OCI-LY3 (cell line): Measurements from ENCODE around the gene NIPSNAP3A.

Experiments
- H2AFZ ChIP-seq: fragments of 200-600, 300-600 bp; shearing (Covaris generic); 2 replicates; pipeline ENCODE4 v1.6.0; 2014; ENCODE audit warnings: antibody characterized with exemption, low read depth, low read length
- H3K27ac ChIP-seq: fragments of 200-600, 300-600 bp; sonication (generic); 2 replicates; pipeline ENCODE4 v1.5.1; 2014; ENCODE audit warnings: mild to moderate bottlenecking, low read length, moderate library complexity, mixed read lengths
- H3K27me3 ChIP-seq: fragments of 200-600, 300-600 bp; sonication (generic); 2 replicates; pipeline ENCODE4 v1.6.1; 2014; ENCODE audit warnings: low read depth, low read length, mixed read lengths
- H3K36me3 ChIP-seq: fragments of 200-600, 300-600 bp; sonication (generic); replicated peaks from 2 replicates; pipeline ENCODE3; 2014; ENCODE audit warnings: low read depth, low read length, mixed read lengths
- H3K4me1 ChIP-seq: fragments of 300-600, 200-600 bp; sonication (generic); 2 replicates; pipeline ENCODE4 v1.6.1; 2014; ENCODE audit warnings: low read length, mixed read lengths
- H3K4me2 ChIP-seq: fragments of 200-600, 300-600 bp; sonication (generic); 2 replicates; pipeline ENCODE4 v1.6.1; 2014; ENCODE audit warnings: low read length, mixed read lengths
- H3K4me3 ChIP-seq: fragments of 300-600, 200-600 bp; sonication (generic); 2 replicates; pipeline ENCODE4 v1.5.1; 2014; ENCODE audit warnings: antibody characterized with exemption, mild to moderate bottlenecking, low read length, moderate library complexity
- H3K79me2 ChIP-seq: fragments of 300-600, 200-600 bp; shearing (Covaris generic); 2 replicates; pipeline ENCODE4 v1.6.1; 2014; ENCODE audit warnings: mild to moderate bottlenecking, low read length, mixed read lengths
- H3K9ac ChIP-seq: fragments of 300-600, 200-600 bp; shearing (Covaris generic); 2 replicates; pipeline ENCODE4 v1.6.0; 2014; ENCODE audit warnings: mild to moderate bottlenecking, low read length, moderate library complexity
- H3K9me3 ChIP-seq: fragments of 200-600, 300-600 bp; shearing (Covaris generic); 2 replicates; pipeline ENCODE4 v1.6.1; 2014; ENCODE audit warnings: low read length, mixed read lengths; ENCODE audit not compliant: insufficient read depth
- H4K20me1 ChIP-seq: fragments of 200-600, 300-600 bp; sonication (generic); 2 replicates; pipeline ENCODE4 v1.6.1; 2016; ENCODE audit warnings: low read length, mixed read lengths; ENCODE audit not compliant: insufficient read depth
- EZH2phosphoT487 ChIP-seq: fragments of 200-600 bp; shearing (Covaris generic); IDR thresholded peaks from 2 replicates; pipeline ENCODE4 v1.6.1; 2018; ENCODE audit warnings: antibody characterized with exemption, mixed run types, low read depth
- TF ChIP-seq, protein P1 (sequence below): fragments of 200-600, 300-600 bp; sonication (generic); IDR thresholded peaks from 2 replicates; pipeline ENCODE4 v1.5.1; 2014; ENCODE audit warnings: antibody characterized with exemption, low read length, low read depth

NIPSNAP3A gene

DNA sequence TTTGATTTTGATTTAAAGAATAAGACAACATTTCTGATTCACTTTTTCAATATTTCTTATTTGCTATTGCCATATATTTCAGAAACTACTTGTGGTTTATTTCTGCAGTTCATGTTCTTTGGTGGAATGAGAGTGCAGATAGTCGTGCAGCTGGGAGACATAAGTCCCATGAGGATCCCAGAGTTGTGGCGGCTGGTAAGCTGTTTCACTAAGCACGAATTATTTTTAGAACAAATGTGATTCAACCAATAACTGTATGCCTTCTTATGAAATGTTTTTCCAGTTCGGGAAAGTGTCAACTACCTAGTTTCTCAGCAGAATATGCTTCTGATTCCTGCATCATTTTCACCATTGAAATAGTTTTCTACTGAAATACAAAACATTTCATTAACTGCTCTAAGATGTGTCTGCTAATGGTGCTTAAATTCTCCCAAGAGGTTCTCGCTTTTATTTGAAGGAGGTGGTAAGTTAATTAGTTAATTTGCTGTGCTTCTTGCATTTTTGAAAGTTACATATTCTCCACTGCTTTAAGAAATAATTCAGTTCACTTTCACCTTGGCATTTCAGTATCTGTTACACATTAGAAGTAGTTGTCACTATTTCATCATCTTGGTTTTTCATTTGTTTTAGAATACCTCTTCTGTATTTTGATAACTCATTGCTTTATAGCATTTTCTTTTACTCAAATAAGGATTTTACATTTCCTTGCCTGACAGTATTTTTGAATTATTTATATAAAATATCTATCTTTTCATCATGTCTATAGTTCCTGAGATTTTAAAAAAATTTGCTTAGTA, 25.4 kb downstream of the NIPSNAP3A start:
- TF ChIP-seq, protein P1, sequence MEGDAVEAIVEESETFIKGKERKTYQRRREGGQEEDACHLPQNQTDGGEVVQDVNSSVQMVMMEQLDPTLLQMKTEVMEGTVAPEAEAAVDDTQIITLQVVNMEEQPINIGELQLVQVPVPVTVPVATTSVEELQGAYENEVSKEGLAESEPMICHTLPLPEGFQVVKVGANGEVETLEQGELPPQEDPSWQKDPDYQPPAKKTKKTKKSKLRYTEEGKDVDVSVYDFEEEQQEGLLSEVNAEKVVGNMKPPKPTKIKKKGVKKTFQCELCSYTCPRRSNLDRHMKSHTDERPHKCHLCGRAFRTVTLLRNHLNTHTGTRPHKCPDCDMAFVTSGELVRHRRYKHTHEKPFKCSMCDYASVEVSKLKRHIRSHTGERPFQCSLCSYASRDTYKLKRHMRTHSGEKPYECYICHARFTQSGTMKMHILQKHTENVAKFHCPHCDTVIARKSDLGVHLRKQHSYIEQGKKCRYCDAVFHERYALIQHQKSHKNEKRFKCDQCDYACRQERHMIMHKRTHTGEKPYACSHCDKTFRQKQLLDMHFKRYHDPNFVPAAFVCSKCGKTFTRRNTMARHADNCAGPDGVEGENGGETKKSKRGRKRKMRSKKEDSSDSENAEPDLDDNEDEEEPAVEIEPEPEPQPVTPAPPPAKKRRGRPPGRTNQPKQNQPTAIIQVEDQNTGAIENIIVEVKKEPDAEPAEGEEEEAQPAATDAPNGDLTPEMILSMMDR, result no peak
- no peak for TF ChIP-seq EZH2phosphoT487
- H3K4me1 ChIP-seq, result peaks cover 67% of the 10 kb centered on the region
- peak overlapping the region; percentile 21 for H3K9ac ChIP-seq
- H3K27ac ChIP-seq, result peak overlapping the region; percentile 56
- peaks cover 3% of the 10 kb centered on the region for H3K36me3 ChIP-seq
- peak overlapping the region; percentile 7; the same call in 1 of the 2 replicates for H2AFZ ChIP-seq
- no peaks in the 10 kb centered on the region for H4K20me1 ChIP-seq
- H3K79me2 ChIP-seq, result no peaks in the 10 kb centered on the region
- peak overlapping the region; percentile 51 for H3K4me3 ChIP-seq
- H3K9me3 ChIP-seq, result no peaks in the 10 kb centered on the region
- H3K4me2 ChIP-seq, result peak overlapping the region; percentile 68
- no peaks in the 10 kb centered on the region for H3K27me3 ChIP-seq

DNA sequence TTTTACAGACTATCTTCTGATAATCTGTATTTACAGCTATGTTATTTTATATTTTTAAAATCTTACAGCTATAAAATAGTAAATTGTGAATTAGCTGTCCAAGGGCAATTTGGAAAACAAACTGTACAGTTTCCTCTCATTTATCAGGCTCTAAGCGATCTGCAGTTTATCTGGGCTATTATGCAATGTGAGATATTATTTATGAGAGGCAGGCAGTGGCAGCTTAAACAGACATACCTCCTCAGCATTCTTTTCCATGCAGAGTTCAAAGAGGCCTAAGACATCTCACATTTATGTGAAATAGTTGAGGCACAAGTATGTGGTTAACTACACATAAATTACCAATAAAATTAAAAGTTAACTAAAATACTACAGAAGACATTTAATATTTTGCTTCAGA, 26.6 kb downstream of the NIPSNAP3A start:
- Histone ChIP-seq H2AFZ (no peak overlapping the region), H3K79me2 (no peaks in the 10 kb centered on the region), H3K27me3 (no peaks in the 10 kb centered on the region), H4K20me1 (no peaks in the 10 kb centered on the region), H3K4me2 (peak overlapping the region; percentile 64), H3K9ac (no peak overlapping the region), H3K36me3 (peaks cover 3% of the 10 kb centered on the region), H3K4me3 (no peak overlapping the region; the same call in 1 of the 2 replicates), H3K9me3 (no peaks in the 10 kb centered on the region), H3K4me1 (peaks cover 66% of the 10 kb centered on the region), H3K27ac (no peak overlapping the region)
- TF ChIP-seq, protein P1, result no peak
- TF ChIP-seq EZH2phosphoT487, result no peak

DNA sequence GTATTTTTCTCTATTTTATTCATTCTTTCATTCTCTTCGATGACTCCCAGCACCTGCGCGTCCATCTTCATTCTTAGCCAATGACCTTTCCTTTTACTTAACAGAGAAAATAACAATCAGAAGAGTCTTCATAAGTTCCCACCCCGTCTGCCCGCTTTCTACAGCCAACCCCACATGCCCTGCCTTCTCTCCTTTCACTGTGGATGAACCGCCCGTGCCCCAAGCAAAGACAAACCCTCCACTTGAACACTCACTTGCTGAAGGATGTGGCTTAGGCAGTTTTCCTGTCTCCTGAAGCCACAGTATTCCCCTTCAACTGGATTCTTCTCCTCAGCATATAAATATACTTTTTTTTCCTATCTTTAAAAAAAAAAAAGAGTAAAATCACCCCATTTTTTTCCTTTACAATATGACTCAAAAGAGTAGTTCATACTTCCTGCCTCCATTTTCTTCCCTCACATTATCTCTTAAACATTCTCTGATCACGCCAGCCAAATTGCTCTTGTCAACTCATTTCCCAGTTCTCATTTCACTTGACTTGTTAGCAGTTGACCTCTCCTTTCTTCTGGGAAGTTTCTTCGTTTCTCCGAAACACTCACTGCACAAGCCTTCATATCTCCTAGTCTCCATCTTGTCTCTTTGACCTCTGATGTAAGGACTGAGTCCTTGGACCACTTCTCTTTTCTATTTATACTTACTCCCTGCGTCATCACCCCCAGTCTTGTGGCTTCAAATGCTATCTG, 27.5 kb downstream of the NIPSNAP3A start:
- Histone ChIP-seq H3K9me3 (no peaks in the 10 kb centered on the region), H4K20me1 (no peaks in the 10 kb centered on the region), H3K79me2 (no peaks in the 10 kb centered on the region), H3K9ac (peak overlapping the region; percentile 35), H3K27ac (peak overlapping the region; percentile 70), H3K36me3 (peaks cover 3% of the 10 kb centered on the region), H2AFZ (peak overlapping the region; percentile 66), H3K4me1 (peaks cover 62% of the 10 kb centered on the region), H3K4me3 (peak overlapping the region; percentile 64), H3K4me2 (peak overlapping the region; percentile 64), H3K27me3 (no peaks in the 10 kb centered on the region)
- TF ChIP-seq, protein P1, result no peak
- TF ChIP-seq EZH2phosphoT487, result no peak

DNA sequence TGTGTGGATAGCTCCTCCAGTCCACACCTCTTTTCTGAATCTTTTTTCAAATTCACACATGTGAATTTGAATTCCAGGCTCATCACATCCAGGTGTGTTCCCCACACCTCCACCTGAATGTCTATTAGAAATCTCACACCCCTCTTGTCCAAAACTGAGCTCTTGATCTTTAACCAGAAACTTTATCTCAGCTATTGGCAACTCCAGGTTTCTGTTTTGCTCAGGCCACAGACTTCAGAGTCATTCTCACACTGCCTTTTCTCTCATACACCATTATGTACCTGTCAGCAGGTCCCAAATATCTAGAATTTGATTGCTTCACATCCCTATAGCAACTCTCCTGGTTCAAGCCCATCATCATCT, 28.1 kb downstream of the NIPSNAP3A start:
- H3K4me2 ChIP-seq, result peak overlapping the region; percentile 64
- peak overlapping the region; percentile 35 for H3K9ac ChIP-seq
- peaks cover 62% of the 10 kb centered on the region for H3K4me1 ChIP-seq
- H2AFZ ChIP-seq, result peak overlapping the region; percentile 66
- peak overlapping the region; percentile 64 for H3K4me3 ChIP-seq
- H3K27me3 ChIP-seq, result no peaks in the 10 kb centered on the region
- H4K20me1 ChIP-seq, result no peaks in the 10 kb centered on the region
- peaks cover 3% of the 10 kb centered on the region for H3K36me3 ChIP-seq
- H3K9me3 ChIP-seq, result no peaks in the 10 kb centered on the region
- peak overlapping the region; percentile 70 for H3K27ac ChIP-seq
- no peak for TF ChIP-seq EZH2phosphoT487
- TF ChIP-seq, protein P1, result no peak
- H3K79me2 ChIP-seq, result no peaks in the 10 kb centered on the region
